Gastrocnemius medialis (tissue), 4 donors: ENCODE results near the gene KCNIP3. TPM values are rescaled to one million over a fixed set of nuclear protein-coding genes. Genes with fewer than 3 reads are reported as not detected.
A peak's percentile ranks its signal among the peaks of the same experiment; 100 is the strongest.

Source experiments
- ATAC-seq, 2 donors: fragments of 150-250 bp; one replicate each; pipeline ENCODE4 v1.9.1; 2016
- DNase-seq, 2 donors: peaks; one replicate each; pipeline ENCODE4 v3.0.0-alpha.2; 2019
- H3K27ac ChIP-seq, 4 donors: fragments of 200-600 bp; sonication (generic); 1 replicate in 1 of 4; 2 replicates in 3 of 4; pipeline ENCODE4 v1.5.1; 2016 to 2018; ENCODE audit warnings: mild to moderate bottlenecking in 2 of 4, moderate library complexity in 1 of 4
- H3K27me3 ChIP-seq, 3 donors: fragments of 200-600 bp; sonication (generic) in 2 of 3; 1 replicate in 1 of 3; 2 replicates in 2 of 3; pipeline versions ENCODE4 v1.5.1 to v1.6.0; 2016 to 2019; ENCODE audit warnings: mild to moderate bottlenecking in 1 of 3, moderate library complexity in 1 of 3
- H3K36me3 ChIP-seq, 2 donors: fragments of 200-600 bp; sonication (generic) in 1 of 2; one replicate each; pipeline ENCODE4 v1.5.1; 2017 to 2018
- H3K4me1 ChIP-seq, 2 donors: fragments of 200-600 bp; sonication (generic) in 1 of 2; one replicate each; pipeline ENCODE4 v1.5.1; 2016 to 2017; ENCODE audit warnings: mild to moderate bottlenecking in 2 of 2
- H3K4me3 ChIP-seq, 4 donors: fragments of 200-600 bp; sonication (generic) in 3 of 4; 1 replicate in 1 of 4; 2 replicates in 3 of 4; pipeline ENCODE4 v1.5.1; 2016 to 2019; ENCODE audit warnings: mild to moderate bottlenecking in 2 of 4
- H3K9me3 ChIP-seq, 3 donors: fragments of 200-600 bp; sonication (generic) in 2 of 3; 1 replicate in 1 of 3; 2 replicates in 2 of 3; pipeline ENCODE4 v1.5.1; 2016 to 2019
- POLR2A ChIP-seq, 2 donors: fragments of 450-650 bp; IDR thresholded peaks; one replicate each; pipeline ENCODE4 v1.6.1; 2017; ENCODE audit warnings: antibody characterized with exemption in 2 of 2, mild to moderate bottlenecking in 2 of 2, moderate library complexity in 2 of 2
- in situ Hi-C, 4 donors: fragments of 200-750 bp; cut with MboI; loops; one replicate each; pipeline versions ENCODE4 v1.15.0 to v1.8.0; 2017; ENCODE audit warnings: low sequenced_read_pairs in 4 of 4
- intact Hi-C: fragments of 100-400 bp; cut with DNase I; formaldehyde crosslinking; loops from one replicate; pipeline ENCODE4 v1.15.1; 2023; ENCODE audit warnings: low total_unique reads
- total RNA-seq, 4 donors: library from RNA; depleted of rRNA; stranded (reverse); fragments of >200 nt; gene quantifications; one replicate each; pipeline versions ENCODE4 v1.1.0 to v1.2.3, GENCODE V29; 2016
- TF ChIP-seq, protein P1 (sequence below), 5 experiments: fragments of 450-650 bp in 3 of 5; fragments of 200-600 bp in 2 of 5; sonication (generic) in 2 of 5; IDR thresholded peaks in 4 of 5; conservative IDR thresholded peaks in 1 of 5; 1 replicate in 4 of 5; 2 replicates in 1 of 5; pipeline ENCODE4 v1.5.1; 2016 to 2019; ENCODE audit warnings: antibody characterized with exemption in 5 of 5, mild to moderate bottlenecking in 3 of 5, moderate library complexity in 3 of 5

Gene KCNIP3
- total RNA-seq, 4 donors from 2014 or later, result 0.55 to 2.9 (median 1.0) TPM

- no peak for ATAC-seq
- H3K27me3 ChIP-seq, result peaks cover 11 to 22% (median 11%) of the 10 kb centered on the region in 3 donors
- DNase-seq, result no peak
- no peak overlapping the region for H3K27ac ChIP-seq
- in situ Hi-C loops (no loop called here), intact Hi-C loops (no loop called here)
- no peak overlapping the region for H3K4me3 ChIP-seq
- no peaks in the 10 kb centered on the region for H3K36me3 ChIP-seq
- H3K9me3 ChIP-seq, result no peaks in the 10 kb centered on the region
- no peaks in the 10 kb centered on the region for H3K4me1 ChIP-seq
- no peak for TF ChIP-seq POLR2A (IDR thresholded peaks at IDR 0.05)
- TF ChIP-seq, protein P1, sequence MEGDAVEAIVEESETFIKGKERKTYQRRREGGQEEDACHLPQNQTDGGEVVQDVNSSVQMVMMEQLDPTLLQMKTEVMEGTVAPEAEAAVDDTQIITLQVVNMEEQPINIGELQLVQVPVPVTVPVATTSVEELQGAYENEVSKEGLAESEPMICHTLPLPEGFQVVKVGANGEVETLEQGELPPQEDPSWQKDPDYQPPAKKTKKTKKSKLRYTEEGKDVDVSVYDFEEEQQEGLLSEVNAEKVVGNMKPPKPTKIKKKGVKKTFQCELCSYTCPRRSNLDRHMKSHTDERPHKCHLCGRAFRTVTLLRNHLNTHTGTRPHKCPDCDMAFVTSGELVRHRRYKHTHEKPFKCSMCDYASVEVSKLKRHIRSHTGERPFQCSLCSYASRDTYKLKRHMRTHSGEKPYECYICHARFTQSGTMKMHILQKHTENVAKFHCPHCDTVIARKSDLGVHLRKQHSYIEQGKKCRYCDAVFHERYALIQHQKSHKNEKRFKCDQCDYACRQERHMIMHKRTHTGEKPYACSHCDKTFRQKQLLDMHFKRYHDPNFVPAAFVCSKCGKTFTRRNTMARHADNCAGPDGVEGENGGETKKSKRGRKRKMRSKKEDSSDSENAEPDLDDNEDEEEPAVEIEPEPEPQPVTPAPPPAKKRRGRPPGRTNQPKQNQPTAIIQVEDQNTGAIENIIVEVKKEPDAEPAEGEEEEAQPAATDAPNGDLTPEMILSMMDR (IDR thresholded peaks at IDR 0.05 in 4 of 5, conservative IDR thresholded peaks at IDR 0.05 in 1 of 5), result no peak
These were observed 85.0 kb downstream of the KCNIP3 start for GRCh38 chr2:95382192-95382591.

- intact Hi-C loops, result no loop called here
- DNase-seq, result no peak
- in situ Hi-C loops, result no loop called here
- no peaks in the 10 kb centered on the region for H3K4me1 ChIP-seq
- TF ChIP-seq, protein P1 (IDR thresholded peaks at IDR 0.05 in 4 of 5, conservative IDR thresholded peaks at IDR 0.05 in 1 of 5), result no peak
- no peak for TF ChIP-seq POLR2A (IDR thresholded peaks at IDR 0.05)
- no peak overlapping the region for H3K27ac ChIP-seq
- no peak overlapping the region for H3K4me3 ChIP-seq
- no peaks in the 10 kb centered on the region for H3K36me3 ChIP-seq
- no peaks in the 10 kb centered on the region for H3K9me3 ChIP-seq
- H3K27me3 ChIP-seq, result peaks cover 11 to 22% (median 11%) of the 10 kb centered on the region in 3 donors
- no peak for ATAC-seq
These were observed 85.8 kb downstream of the KCNIP3 start for GRCh38 chr2:95382686-95383634.

DNA sequence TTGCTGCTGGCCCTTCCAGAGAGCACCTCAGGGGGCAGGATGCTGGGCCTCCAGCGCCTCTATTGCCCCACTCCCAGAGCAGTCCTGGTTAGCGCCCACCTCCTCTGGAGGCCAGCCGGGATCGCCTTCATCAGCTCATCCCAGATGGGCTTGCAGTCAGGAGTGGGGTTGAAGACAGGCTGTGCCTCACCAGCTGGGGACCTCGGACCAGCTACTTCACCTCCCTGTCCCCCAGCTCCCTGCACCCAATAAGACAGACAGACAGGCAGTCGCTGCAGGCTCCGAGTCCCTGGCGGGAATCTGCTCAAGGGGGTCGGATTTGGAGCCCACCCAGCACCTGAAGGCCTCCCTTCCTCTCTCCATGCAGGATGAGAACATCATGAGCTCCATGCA is 86.5 kb downstream of the KCNIP3 start:
- ATAC-seq (peak in 1 of 2 donors; percentile 7), DNase-seq (no peak)
- Histone ChIP-seq H3K9me3 (no peaks in the 10 kb centered on the region), H3K4me1 (no peaks in the 10 kb centered on the region), H3K36me3 (no peaks in the 10 kb centered on the region), H3K4me3 (no peak overlapping the region), H3K27ac (no peak overlapping the region), H3K27me3 (peaks cover 11 to 22% (median 11%) of the 10 kb centered on the region in 3 donors)
- intact Hi-C loops (no loop called here), in situ Hi-C loops (no loop called here)
- TF ChIP-seq, protein P1 (IDR thresholded peaks at IDR 0.05 in 4 of 5, conservative IDR thresholded peaks at IDR 0.05 in 1 of 5), result no peak
- TF ChIP-seq POLR2A (IDR thresholded peaks at IDR 0.05), result no peak

- Histone ChIP-seq H3K9me3 (no peaks in the 10 kb centered on the region), H3K36me3 (no peaks in the 10 kb centered on the region), H3K4me3 (no peak overlapping the region), H3K4me1 (no peaks in the 10 kb centered on the region), H3K27me3 (peaks cover 11 to 22% (median 11%) of the 10 kb centered on the region in 3 donors), H3K27ac (peak overlapping the region in 1 of 4 donors; percentile 64)
- TF ChIP-seq, protein P1 (IDR thresholded peaks at IDR 0.05 in 4 of 5, conservative IDR thresholded peaks at IDR 0.05 in 1 of 5), result no peak
- TF ChIP-seq POLR2A (IDR thresholded peaks at IDR 0.05), result no peak
- ATAC-seq, result peak; percentile 57 to 65
- intact Hi-C loops (no loop called here), in situ Hi-C loops (no loop called here)
- peak; percentile 31 to 70 for DNase-seq
These were observed 87.9 kb downstream of the KCNIP3 start for GRCh38 chr2:95384854-95385569.
